Dedifferentiated amniotic fluid mesenchymal stem cell (primary cell): ENCODE measurements around the gene TSPAN18.

Experiments
- DNase-seq: peaks from one replicate; pipeline ENCODE4 v3.0.0-alpha.2; 2016; ENCODE audit errors: extremely low spot score

Gene TSPAN18

GRCh38 chr11:44957776-44958564, 231.2 kb downstream of the TSPAN18 start:
- no peak for DNase-seq

GRCh38 chr11:44959064-44959463, 232.3 kb downstream of the TSPAN18 start:
- DNase-seq, result no peak

DNA sequence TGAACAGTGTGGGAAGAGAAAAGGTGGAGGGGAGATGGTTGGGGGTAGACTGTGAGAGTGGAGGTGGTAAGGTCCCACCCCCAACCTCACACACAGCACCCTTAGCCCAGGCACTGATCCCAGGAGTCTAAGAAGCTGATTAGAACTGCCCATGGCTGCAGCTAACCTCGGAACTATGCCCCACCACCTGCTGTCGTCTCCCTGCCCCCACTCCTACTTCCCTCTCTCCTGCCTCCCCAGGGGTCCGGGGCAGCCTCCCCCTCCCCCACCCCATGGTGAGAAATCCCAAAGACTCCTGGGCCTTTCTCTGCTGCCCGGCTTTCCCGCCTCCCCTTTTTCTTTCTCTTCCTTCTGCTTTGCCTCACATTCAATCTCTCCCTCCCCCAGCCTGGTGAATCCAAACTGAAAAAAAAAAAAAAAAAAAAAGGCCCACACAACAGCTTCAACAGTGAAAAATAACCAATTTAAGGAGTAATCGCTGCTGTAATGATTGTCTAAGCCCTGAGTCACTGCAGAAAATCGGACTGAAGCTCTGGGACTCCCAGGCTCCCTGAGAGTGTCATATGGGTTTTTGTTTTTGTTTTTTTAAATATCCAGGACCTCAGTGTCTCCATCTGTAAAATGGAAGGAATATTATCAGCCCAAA, 233.6 kb downstream of the TSPAN18 start:
- no peak for DNase-seq

- DNase-seq, result no peak
Observed at GRCh38 chr11:44962464-44962863, 235.7 kb downstream of the TSPAN18 start.

DNA sequence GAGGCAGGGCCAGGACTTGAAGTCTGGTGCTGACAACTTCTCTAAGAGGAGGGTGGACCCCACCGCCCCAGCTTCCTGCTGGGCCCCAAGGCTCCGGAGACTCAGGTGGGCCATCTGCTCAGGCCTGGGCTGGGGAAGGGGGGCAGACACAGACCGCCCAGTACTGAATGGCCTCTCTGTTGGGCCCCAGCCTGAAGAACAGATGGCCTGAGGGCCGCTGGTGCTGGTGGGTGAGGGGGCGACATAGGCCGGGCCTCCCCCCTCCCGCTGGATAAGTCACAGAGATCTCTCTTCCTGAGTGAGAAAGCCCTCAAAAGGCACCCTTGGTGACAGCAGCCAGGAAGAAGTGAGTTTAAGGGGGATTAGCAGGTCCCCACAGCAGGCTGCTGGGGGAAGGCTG, 236.4 kb downstream of the TSPAN18 start:
- DNase-seq, result no peak

DNA sequence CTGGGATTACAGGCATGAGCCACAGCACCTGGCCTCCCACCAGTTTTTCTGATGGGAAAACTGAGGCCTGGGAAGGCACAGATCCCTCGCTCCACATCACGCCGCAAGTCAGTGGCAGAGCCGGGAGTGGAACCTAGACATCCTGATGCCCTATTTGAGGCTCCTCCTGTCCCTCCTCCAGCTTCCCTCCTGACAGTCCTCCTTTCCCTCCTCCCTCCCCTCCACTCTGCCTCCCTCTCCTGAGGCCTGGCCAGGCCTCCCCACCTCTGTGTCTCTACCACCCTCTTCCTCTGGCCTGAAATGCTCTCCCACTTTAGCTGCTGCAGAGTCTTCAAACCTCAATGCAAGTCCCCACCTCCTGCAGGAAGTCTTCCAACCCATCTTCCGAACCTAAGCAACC, 237.2 kb downstream of the TSPAN18 start:
- DNase-seq, result no peak

DNA sequence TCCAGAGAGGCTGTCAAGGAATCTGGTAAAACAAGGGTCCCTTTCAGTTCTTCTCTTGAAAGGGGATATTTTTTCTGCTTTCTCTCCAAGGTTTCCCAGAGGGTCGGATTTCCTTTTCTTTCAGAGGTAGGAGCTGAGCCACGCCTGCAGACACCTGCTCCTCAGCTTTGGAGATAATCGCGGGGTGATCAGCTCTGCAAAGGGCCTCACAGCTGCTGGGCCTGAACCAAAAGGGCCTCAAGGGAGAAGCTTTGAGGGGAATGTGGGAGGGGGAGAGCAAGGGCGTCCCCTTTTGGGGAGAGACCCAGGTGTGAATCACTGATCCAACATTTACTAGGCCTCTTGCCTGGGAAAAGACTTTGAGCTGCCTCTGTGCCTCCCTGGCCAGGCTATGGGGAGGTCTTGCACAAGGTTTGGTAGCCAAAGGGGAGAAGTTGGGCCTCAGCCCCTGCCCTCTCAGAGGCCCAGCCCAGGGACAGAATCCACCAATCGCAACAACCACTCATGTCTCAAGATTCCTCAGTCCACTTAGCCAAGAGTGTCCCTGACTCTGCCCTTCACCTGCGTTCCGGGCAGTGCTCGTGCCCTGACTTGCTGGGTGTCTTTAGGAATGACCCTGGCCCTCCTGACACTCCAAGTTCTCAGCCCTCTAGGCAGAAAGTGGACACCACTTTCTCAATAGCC, 237.9 kb downstream of the TSPAN18 start:
- DNase-seq, result no peak

GRCh38 chr11:44966694-44967093, 239.9 kb downstream of the TSPAN18 start:
- no peak for DNase-seq

- DNase-seq, result no peak
Observed at GRCh38 chr11:44967930-44968496, 241.3 kb downstream of the TSPAN18 start.

GRCh38 chr11:44968510-44968909, 241.7 kb downstream of the TSPAN18 start:
- no peak for DNase-seq

- DNase-seq, result no peak
Observed at GRCh38 chr11:44969651-44970252, 243.0 kb downstream of the TSPAN18 start.

GRCh38 chr11:44970293-44970692, 243.5 kb downstream of the TSPAN18 start:
- DNase-seq, result no peak

DNA sequence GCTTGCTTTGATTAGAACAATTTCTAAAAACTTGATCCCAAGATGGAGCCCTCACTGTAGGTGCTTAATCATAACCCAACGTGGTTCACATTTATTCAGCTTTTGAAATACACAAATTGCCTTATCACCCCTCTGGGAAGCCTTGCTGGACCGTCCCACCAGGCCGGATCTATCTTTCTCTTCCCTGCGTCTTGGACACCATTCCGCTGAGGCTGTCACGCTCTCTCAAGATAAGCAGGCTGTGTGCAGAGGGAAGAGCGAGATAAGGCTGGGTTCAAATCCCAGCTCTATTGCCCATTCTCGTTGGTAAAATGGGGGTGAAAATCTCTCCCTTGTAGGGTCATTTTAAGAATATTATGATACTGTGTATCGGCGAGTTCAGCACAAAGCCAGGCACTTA, 244.4 kb downstream of the TSPAN18 start:
- no peak for DNase-seq

DNA sequence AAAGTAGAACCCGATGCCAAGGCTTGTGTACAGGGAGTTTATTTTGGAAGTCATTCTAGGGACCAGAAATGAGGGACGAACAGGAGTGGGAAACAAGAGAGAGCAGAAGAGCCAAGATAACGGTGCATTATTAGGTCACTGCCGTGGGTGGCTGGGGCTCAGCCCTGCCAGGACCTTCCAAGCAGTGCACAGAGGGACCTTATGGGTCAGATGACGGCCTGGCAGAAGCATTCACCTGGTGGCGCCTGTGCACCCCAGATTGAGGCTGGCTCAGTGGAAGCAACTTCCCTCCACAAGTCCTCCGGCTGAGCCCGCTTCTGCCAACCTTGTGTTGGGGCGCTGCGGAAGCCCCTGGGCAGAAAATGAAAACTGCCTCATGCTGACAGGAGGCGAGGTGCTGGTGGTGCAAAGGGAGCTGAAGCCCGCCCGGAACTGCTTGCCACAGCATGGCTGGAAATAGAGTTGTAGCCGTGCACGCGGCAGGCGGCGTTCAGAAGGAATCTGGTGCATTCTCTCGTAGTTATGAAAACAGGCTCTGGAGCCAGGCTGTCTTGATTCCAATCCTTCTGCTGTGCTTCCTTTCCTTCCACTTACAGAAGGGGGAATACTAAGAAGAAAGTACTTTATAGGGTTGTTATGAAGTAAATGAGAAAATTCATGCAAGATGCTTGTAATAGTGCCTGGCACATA, 246.1 kb downstream of the TSPAN18 start:
- DNase-seq, result no peak

- DNase-seq, result no peak
Observed at GRCh38 chr11:44973632-44974401, 247.1 kb downstream of the TSPAN18 start.

DNA sequence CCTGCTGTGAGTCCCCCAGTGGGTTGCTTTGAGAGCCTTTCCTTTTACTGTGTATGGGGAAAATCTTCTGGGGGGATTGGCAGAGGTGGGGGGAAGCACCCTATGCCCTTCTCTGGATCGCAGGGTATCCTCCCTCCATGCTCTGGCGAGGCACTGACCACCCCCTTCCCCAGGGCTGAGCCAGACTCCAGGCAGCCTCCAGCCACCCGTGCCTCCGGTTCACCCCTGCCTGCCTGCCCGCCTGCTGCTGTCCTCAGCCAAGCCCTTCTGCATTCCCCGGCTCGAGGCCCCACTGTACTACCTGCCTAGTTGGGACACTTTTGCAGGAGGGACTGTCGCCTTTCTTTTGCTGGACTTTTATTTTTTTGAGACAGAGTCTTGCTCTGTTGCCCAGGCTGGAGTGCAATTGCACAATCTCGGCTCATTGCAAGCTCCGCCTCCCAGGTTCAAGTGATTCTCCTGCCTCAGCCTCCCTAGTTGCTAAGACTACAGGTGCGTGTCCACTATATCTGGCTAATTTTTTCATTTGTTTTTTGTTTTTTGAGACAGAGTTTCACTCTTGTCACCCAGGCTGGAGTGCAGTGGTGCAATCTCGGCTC, 247.7 kb downstream of the TSPAN18 start:
- no peak for DNase-seq

DNA sequence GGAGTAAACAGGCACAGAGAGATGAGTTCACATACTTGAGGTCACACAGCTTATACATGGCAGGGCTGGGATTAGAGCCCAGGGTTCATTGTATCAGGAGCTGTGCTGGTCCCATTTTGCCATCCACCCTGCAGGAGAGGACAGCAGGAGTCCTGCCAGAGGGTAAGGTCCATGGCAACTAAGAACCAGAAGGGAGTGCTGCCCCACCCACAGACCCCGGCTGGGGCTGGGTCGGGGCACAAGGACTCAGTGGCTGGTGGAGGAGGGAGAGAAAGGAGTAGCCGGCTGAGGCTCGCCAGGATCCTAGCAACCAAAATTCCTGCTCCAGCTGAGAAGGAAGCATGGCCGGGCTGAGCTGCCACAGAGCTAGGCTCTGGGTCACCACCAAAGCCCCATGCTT, 249.8 kb downstream of the TSPAN18 start:
- no peak for DNase-seq

GRCh38 chr11:44977493-44977984, 250.8 kb downstream of the TSPAN18 start:
- no peak for DNase-seq

- DNase-seq, result no peak
Observed at GRCh38 chr11:44978274-44978960, 251.7 kb downstream of the TSPAN18 start.

DNA sequence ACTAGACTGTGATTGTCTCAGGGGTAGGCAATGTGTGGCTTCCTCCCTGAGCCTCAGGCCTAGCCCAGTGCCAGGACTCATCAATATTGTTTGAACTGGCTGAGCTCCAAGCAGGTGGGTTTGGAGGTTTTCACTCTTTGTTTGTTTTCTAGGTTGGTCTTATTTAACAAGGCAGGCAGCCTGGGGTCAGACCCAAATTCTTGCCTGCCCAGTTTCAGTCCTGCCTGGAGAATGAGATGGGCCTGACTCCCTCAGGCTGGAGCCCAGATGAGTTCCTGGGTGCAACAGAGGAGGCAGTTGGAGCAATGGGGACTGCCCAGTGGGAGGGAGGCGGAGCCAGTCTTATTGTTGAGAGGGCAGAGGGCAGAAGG, 252.2 kb downstream of the TSPAN18 start:
- no peak for DNase-seq
